Head of caudate nucleus (tissue), 42 donors: Measurements from ENCODE around the gene RWDD3.

ENCODE experiments used
- DNase-seq, 42 donors: peaks; one replicate each; pipeline versions ENCODE4 v3.0.0 to v3.0.0-alpha.2; 2020 to 2021; ENCODE audit warnings: mixed read lengths in 7 of 42
- intact Hi-C: fragments of 100-400 bp; cut with DNase I; formaldehyde crosslinking; loops from one replicate; pipeline ENCODE4 v1.15.0; 2022

The RWDD3 gene

DNA sequence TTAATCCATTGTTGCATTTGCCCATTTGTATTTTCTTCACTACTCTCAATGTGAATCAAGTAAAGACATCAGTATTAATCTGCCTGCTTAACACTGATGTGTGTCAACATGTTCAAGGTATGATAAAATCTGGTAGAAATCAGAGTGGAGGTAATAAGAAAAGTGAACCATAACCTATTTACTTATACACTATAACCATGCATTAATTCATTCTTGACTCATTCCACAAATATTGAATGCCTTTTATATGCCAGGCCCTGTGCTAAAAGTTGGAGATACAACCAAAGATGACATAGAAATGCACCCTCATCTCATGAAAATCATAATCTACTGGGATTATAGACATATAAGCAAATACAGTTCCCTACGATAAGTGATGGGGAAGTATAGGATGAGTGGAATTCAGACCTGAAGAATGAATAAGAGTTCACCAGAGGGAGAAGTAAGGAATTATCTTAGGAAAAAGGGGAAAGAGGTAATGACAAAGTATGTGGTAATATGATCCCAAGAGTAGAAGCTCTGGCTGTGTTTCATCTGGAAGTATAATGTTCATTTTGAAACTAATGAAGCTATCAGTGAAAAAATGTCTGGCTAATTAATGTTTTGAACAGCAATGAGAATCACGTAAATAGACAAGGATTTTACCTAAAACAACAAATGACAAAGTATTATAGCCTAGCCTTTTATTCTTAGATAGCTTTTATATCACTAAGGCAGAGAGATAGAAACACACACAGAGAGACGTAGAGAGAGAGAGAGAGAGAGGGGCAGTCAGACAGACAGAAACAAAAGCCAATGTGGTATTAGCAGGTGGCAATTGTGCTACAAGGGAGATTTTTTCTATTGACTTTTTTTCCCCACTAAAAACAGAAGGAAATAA lies 7.0 kb upstream of the RWDD3 start:
- DNase-seq, result no peak
- intact Hi-C loops, result no loop called here

DNA sequence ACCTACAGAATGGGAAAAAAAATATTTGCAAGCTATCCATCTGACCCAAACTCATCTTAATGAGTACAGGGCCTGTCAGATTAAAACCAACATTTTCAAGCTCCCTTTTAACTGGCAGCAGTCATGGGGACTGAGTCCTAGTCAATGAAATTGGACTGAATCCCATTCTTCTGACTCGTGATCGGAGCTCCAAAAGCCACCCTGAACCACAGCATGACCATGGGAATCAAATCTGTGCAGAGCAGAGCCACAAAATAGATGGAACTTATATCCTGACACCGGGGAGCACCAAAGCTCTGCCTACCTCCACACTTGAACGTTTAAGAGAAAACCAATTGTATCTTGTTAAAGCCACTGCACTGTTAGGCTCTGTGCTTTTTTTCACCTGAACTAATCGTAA lies 5.0 kb upstream of the RWDD3 start:
- intact Hi-C loops, result no loop called here
- peak in 7 of 42 donors; percentile 25 to 63 (median 37) for DNase-seq

DNA sequence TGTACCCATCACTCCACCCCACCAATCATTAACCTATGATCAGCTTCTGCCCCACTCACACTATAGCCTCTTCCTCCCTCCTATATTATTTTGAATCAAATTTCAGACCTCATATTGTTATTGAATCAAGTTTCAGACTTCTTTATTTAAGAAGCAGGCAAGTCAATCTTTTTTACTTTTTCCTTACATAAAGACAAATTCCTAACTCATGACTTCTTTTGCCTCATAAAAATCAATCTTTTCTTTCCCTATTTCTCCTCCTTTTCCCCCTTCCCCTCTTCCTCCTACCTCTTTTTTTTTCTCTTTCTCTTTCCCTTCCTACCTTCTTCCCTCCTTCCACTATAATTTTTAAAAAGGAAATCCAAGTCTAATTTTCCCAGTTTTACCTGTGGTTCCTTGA lies 4.3 kb upstream of the RWDD3 start:
- intact Hi-C loops, result loop anchor here (5.0 kb wide), 2 partner anchors 112 to 147 kb away; partner anchors contain the start of gene TLCD4
- no peak for DNase-seq

DNA sequence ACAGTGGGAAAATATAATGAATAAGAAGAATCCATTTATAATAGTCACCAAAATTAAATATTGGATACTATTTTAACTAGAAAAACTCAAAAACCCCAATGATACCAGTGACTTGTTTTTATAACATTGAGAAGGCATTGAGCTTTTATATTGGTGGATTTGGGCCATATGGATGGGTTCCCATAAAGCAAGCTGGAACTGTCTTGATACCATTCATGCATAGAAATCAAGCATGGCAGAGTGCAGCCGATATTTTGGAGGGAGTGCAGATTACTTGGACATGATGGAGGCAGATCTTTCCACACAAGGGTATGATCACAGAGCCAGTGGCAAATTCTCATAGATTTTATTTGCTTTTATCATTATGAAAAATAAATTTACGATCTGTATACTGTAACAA lies 3.8 kb upstream of the RWDD3 start:
- intact Hi-C loops, result loop anchor here (5.0 kb wide), 2 partner anchors 113 to 148 kb away; partner anchors contain the start of gene TLCD4
- peak in 1 of 42 donors; percentile 5 for DNase-seq

DNA sequence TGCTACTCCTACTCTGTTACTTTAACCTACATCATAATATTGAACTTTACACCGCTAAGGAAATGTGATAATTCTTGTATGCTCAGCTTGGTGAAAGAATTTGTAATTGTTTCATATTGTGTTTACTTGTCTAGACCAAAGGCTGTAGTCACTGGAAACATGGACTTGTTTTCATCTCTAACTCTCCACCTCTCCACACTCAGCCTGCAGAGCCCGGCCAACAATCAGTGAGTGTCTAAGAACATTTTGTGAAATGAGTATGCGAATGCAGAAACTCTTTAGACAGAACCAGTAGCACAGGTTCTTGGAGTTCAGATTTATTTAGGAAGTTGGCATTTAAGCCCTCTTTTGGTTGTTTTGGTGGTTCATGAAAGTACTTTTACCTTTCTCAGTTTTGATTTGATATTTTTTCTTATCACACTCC lies 3.2 kb upstream of the RWDD3 start:
- intact Hi-C loops, result loop anchor here (5.0 kb wide), 2 partner anchors 113 to 148 kb away; partner anchors contain the start of gene TLCD4
- DNase-seq, result peak in 1 of 42 donors; percentile 23

DNA sequence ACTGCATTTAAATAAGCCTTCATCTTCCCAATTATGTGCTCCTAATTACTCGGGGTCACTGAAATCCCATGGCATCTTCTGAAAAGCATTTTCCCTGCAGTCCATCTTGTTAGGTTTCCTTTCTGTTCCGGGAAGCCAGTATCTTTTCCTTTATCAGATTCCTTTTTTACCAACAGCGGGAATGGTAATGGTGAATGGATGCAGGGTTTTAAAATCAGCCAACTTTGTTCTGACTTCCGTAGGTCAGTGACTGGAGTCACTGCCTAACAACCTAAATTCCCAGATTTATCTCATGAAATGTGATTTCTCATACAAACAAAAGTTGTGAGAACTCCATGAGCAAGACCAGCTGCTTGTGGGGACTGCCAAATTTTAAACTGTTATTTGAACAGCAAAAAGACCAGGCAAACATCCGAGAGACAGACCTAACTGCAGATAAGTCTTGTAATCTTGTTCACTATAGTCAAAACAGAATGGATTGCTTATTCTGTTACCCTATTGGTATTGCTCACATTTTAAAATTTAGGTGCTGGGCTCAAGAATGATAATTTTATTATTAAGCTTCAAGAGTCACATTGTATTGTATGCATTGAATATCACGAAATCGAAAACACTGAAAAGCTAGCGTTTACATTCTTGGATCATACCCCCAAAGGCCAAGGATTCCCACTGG lies 1.2 kb upstream of the RWDD3 start:
- intact Hi-C loops, result loop anchor here (5.0 kb wide), 2 partner anchors 115 to 150 kb away; partner anchors contain the start of gene TLCD4
- no peak for DNase-seq

DNA sequence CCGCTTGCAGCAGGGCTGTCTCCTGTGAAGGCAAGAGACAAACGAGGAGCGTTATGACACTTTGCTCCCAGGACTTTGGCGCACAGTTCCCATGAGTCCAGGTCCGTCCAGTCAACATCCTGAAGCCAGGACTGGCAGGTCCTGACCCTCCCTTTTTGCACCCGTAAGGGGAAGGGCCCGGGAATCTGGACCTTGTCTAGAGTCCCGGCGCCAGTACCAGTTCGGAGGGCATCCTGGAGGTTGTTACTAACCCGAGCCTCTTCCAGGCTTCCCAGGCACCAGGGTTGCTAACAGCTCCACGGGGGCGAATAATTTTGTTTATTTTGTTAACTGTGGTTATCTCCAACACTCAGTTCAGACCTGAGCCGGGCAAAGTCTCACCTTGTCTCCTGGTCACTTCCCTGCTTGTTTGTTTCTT lies 682 bp upstream of the RWDD3 start:
- intact Hi-C loops, result loop anchor here (5.0 kb wide), 2 partner anchors 116 to 151 kb away; partner anchors contain the start of gene TLCD4
- peak in 37 of 42 donors; percentile 20 to 71 (median 40) for DNase-seq

DNA sequence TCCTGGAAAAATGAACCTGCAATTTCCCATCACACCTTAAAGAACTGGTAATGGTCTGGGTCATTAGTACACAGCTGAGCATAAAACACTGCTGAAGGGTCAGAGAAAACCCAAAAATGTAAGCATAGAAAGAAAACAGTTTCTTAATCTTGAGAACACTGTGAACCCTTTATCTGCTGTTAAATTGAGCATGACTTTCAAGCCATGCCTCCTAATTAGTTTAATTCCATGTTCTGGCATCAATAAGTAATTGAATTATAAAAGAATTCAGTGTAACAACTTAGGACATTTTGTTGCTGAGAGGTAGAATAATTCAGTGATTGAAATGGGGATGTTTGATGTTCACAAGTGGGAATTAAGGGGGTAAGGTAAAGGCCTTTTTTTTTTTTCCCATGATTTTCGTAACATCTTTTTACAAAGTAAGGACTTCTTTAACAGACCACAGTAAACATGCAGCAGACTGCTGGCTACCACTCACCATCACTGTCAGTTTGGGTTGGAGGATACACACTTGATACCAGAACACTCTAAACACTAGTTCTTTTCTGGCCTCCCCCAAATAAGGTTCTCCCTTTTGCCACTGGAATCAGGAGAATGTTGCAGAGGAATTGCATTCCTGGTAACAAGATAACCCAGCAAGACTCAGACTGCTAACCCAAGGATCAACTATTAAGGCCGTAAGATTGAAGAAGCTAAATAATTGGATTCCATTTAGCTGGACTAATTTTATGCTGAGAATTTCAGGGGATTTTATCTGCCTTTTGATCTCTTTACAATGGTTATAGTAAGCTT lies 3.0 kb downstream of the RWDD3 start:
- intact Hi-C loops, result no loop called here
- DNase-seq, result no peak

DNA sequence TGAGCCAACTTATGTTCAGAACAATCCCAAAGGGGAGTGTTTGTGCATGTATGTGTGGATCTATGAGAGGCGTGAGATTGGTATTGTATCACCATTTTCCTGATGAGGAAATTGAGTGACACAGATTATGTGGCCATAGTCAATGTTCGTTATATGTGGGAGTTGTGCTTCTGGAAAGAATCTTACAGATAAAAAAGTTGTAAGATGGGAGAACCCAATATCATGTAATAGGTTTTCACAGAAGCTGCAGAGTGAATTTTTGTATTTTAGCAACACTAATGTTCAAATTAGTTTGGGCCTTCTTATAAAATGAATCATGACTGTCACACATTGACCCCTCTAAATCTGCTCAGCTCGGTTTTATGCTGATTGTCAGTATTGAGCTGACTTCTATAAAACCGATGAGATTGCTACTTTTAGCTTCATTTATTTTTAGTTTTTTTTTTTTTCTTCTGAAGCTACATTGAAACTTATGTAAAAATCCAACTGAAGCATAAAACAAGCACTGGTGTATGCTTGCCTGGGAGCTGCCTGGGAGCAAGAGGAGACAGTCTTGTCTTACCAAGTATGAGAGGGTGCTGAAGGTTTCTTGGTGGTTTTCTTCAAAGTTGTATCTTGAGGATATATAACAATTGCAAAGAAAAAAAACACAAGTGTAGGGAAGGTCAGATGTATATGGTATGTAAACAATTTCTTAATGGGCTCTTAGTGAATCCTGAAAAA lies 4.1 kb downstream of the RWDD3 start:
- DNase-seq, result peak in 2 of 42 donors; percentile 19 to 53
- intact Hi-C loops, result no loop called here

DNA sequence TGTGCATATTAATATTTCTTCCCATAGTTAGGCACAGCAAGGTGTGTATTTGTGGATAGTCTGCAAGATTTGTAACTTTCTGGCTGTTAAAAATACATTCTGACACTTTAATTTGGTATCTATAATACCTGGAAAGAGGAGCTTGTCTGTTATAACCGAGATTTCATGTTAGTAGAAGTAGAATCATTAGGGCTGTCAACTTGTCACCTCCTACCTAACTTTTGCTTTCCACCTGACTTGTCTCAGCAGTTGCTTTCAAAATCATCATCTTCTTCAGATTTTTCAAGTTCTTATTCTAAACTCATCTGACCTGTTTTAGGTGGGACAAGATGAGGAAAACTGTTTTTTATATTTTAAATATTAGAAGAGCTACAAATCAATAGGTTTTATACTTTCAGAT lies 11.0 kb downstream of the RWDD3 start:
- intact Hi-C loops, result no loop called here
- DNase-seq, result peak in 1 of 42 donors; percentile 38

DNA sequence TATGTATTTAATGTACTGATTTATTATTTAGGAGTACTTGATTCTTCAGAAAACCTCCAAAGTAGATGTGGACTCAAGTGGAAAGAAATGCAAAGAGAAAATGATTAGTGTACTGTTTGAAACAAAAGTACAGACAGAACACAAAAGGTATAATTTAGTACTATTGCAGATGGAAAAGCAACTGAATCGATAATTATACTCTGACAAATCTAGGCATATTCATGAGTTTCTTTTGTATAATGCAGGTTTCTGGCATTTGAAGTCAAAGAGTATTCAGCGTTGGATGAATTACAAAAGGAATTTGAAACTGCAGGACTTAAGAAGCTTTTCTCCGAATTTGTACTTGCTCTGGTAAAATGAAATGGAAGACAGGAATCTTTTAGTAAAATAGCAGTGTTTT lies 12.5 kb downstream of the RWDD3 start:
- intact Hi-C loops, result no loop called here
- no peak for DNase-seq

DNA sequence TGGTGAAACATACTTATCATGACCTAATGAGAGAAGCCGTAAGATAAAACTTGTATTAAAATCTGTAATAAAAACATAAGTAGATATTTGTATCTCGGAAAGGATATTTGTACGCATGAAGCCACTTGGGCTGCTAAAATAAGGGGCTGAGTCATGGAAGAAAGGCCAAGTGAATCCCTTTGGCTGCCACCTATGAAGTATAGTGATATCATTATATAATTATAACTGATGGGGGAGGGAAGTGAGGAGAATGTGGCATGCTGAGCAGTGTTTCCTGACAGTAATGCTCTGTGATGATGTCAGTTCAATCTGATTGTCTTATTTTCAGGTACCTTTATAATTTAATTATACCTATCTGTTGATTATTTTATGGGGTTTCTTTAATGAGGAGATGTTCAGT lies 13.6 kb downstream of the RWDD3 start:
- DNase-seq, result no peak
- intact Hi-C loops, result no loop called here

DNA sequence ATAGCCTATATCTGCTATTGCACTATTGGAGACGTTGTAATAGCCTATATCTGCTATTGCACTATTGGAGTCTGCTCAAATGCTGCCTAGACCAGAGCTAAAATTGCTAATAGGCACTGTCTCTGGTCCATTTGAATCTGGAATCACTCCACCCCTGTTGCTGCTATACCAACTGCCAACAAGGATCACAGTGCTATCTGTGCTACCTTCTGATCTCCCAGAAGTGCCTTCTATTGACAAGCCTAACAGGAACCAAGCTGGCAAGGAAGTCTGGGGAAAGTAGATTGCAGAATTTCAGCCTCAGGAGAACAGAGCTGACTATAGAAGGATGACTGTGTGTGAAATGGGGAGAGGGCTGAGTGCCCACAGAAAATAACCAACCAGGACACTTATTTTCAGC lies 15.9 kb downstream of the RWDD3 start:
- DNase-seq, result no peak
- intact Hi-C loops, result no loop called here

DNA sequence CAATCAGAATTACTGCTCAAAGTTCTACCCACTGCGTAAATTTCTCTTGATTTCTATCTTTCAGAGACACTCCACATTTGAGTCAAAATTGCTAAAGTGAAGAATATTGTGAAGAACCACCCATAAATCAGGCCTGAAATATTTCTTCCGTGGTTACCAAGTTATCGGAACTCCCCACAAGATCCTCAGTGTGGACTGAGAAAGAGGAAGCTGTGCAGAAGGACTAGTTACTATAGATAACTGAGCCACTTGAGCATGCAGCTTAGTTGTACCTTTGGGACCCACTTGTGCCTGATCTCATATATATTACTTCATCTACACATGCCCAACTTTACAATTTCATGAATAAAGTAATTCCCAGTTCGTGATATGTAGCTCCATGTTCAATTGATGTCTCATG lies 18.4 kb downstream of the RWDD3 start:
- no peak for DNase-seq
- intact Hi-C loops, result no loop called here

DNA sequence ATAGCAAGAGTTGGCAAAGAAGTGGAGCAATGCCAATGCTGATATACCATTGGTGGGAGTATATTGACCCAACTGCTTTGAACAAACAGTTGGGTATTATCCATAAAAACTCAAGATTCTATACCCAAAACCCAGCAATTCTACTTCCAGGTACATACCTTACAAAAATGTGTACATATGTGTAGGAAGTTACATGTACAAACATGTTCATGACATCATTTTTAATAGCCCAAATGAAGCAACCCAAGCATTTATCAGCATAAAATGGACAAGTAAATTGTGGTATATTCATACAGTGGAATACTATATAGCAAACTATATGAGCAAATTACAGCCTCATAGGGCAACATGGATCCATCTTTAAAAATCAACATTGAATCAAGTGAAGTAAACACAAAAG lies 20.9 kb downstream of the RWDD3 start:
- DNase-seq, result no peak
- intact Hi-C loops, result no loop called here

DNA sequence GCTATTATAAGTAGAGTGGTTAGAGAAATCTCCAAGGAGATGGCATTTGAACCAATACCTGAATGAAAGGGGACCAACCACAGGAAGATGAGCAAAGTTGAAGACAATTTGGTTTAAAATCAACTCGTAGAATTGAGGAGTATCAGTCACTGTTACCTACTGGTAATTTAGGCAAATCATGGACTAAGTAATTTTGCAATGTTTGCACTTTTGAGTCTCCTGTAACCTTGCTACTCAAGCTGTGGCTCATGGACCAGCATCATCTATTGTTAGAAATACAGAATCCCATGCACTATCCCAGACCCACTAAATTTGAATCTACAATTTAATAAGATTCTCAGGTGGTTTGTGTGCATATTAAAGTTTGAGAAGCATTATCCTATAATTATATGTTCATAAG lies 21.8 kb downstream of the RWDD3 start:
- no peak for DNase-seq
- intact Hi-C loops, result no loop called here

DNA sequence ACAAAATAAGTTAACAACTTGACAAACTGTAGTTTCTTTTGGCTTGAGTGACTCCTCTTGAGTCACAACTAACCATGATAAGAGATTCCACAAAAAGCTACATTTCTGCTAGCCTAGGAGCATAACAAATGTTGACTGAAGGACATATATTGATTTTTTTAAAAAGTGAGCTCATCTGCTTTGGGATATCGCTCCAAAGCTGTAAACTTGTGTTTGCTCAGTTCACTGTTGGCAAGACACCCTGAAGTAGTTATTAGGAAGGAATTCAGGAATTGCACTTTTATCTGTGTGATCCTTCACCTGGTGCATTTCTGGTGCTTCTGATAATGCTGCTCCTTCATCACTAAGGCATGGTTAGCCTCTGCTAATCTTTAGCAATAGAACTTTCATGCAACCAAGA lies 23.7 kb downstream of the RWDD3 start:
- intact Hi-C loops, result no loop called here
- DNase-seq, result no peak

DNA sequence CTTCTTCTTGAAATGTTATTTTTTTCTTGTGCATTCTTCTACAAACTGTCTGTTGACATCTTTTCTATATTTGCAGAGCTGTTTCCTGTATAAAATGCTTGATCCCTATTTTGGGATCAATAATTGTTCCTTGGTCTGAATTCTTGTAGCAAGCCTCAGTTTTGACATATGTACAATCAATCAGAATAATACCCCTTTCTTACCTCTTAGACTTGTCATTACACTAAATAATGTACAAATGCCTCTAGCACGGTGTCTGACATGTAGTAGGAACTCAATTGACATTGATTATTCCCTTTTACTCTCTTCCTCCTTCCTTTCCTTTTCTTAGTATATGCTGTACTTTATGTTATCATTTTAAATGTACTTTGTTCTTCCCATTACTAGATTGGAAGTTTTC lies 25.2 kb downstream of the RWDD3 start:
- no peak for DNase-seq
- intact Hi-C loops, result no loop called here

DNA sequence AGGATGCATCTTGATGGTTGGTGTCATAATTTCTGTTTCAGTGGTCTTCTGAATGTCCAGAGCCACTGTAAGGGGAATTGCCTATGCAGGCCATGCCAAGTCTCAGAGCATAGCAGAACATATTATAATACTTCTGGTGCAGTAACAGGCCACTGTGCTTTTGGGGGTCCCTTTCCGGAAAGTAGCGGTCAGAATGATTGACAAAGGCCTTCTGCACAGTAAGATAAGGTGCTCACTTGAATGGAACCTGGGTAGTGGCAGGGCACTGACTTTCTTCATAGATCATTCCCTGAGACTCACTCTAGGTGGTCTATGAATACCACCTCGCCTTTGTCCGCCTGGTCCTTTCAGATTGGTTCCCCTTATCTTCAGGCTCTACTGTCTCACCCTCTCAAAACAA lies 28.9 kb downstream of the RWDD3 start:
- intact Hi-C loops, result no loop called here

More for the DNA sequence above, 28.9 kb downstream of the RWDD3 start:
- DNase-seq, result no peak
